Caco-2 (cell line): ENCODE data around the gene ACIN1. TPM values are rescaled to one million over a fixed set of nuclear protein-coding genes. Genes with fewer than 3 reads are reported as not detected.

ENCODE experiments used
- BruUV-seq: library from RNA; stranded (reverse); fragments of 400-500 nt; replicated peaks from 2 replicates; lab custom pipeline; 2021; lab: Mats Ljungman, UMichigan
- CTCF ChIA-PET: fragments of 300-600 bp; sonication (Branson Sonifier 250); formaldehyde crosslinking; loops from one replicate; lab custom pipeline; 2022; ENCODE audit warnings: antibody characterized with exemption; lab: Charles Lee
- POLR2A ChIA-PET: fragments of 300-600 bp; sonication (Branson Sonifier 250); formaldehyde crosslinking; loops from one replicate; lab custom pipeline; 2022; ENCODE audit warnings: antibody characterized with exemption; lab: Charles Lee
- DNase-seq, 2 experiments: peaks; one replicate each; pipeline versions ENCODE4 v3.0.0 to v3.0.0-alpha.2; 2020 to 2022
- H3K27me3 ChIP-seq: replicated peaks from 2 replicates; pipeline ENCODE4 v1.6.0; 2011; ENCODE audit warnings: low read length; ENCODE audit not compliant: control insufficient read depth, insufficient read depth
- H3K36me3 ChIP-seq: 2 replicates; pipeline ENCODE4 v1.5.1; 2011; ENCODE audit warnings: low read length; ENCODE audit not compliant: control insufficient read depth, insufficient read depth
- H3K4me1 ChIP-seq: fragments of 250-450 bp; sonication (Bioruptor Pico); 2 replicates; pipeline ENCODE4 v1.5.1; 2020; ENCODE audit warnings: mild to moderate bottlenecking
- H3K4me3 ChIP-seq: 2 replicates; pipeline ENCODE4 v1.5.1; 2011; ENCODE audit warnings: low read depth, mild to moderate bottlenecking, control low read depth, low read length
- H3K9me3 ChIP-seq: fragments of 250-450 bp; sonication (Bioruptor Pico); 2 replicates; pipeline ENCODE4 v1.5.1; 2020; ENCODE audit warnings: mild to moderate bottlenecking, moderate library complexity
- H3K27ac Mint-ChIP-seq: one replicate; pipeline ENCODE4 v1.8.0; 2022; ENCODE audit warnings: mixed read lengths; ENCODE audit not compliant: unreplicated experiment
- H3K27me3 Mint-ChIP-seq: one replicate; pipeline ENCODE4 v1.8.0; 2022; ENCODE audit warnings: mixed read lengths; ENCODE audit not compliant: insufficient read depth, unreplicated experiment
- H3K36me3 Mint-ChIP-seq: one replicate; pipeline ENCODE4 v1.8.0; 2022; ENCODE audit warnings: mild to moderate bottlenecking, mixed read lengths; ENCODE audit not compliant: insufficient read depth, unreplicated experiment
- H3K4me1 Mint-ChIP-seq: one replicate; pipeline ENCODE4 v1.8.0; 2022; ENCODE audit warnings: low read depth, mixed read lengths; ENCODE audit not compliant: unreplicated experiment
- H3K4me3 Mint-ChIP-seq: one replicate; pipeline ENCODE4 v1.8.0; 2022; ENCODE audit warnings: mild to moderate bottlenecking, moderate library complexity, mixed read lengths; ENCODE audit not compliant: unreplicated experiment
- H3K9me3 Mint-ChIP-seq: one replicate; pipeline ENCODE4 v1.8.0; 2022; ENCODE audit warnings: mixed read lengths; ENCODE audit not compliant: unreplicated experiment
- intact Hi-C: fragments of 100-400 bp; cut with micrococcal nuclease; formaldehyde crosslinking; loops from one replicate; pipeline ENCODE4 v1.10.0; 2022; ENCODE audit not compliant: unreplicated experiment
- total RNA-seq: library from RNA; stranded (reverse); gene quantifications from 2 replicates; pipeline ENCODE4 v1.2.3, GENCODE V29; 2022
- TF ChIP-seq, protein P1 (sequence below), 2 experiments: fragments of 200-600 bp in 1 of 2; IDR thresholded peaks; 1 replicate in 1 of 2; 2 replicates in 1 of 2; pipeline versions ENCODE4 v1.5.1 to v1.8.0; 2011 to 2022; ENCODE audit warnings: antibody characterized with exemption in 1 of 2, control low read depth in 1 of 2, inconsistent platforms in 1 of 2, low read depth in 1 of 2, low read length in 1 of 2, mild to moderate bottlenecking in 1 of 2, moderate library complexity in 1 of 2; ENCODE audit not compliant: insufficient read depth in 1 of 2, severe bottlenecking in 1 of 2, unreplicated experiment in 1 of 2

Gene ACIN1
- total RNA-seq, 1 experiment from 2014 or later: 193 TPM

DNA sequence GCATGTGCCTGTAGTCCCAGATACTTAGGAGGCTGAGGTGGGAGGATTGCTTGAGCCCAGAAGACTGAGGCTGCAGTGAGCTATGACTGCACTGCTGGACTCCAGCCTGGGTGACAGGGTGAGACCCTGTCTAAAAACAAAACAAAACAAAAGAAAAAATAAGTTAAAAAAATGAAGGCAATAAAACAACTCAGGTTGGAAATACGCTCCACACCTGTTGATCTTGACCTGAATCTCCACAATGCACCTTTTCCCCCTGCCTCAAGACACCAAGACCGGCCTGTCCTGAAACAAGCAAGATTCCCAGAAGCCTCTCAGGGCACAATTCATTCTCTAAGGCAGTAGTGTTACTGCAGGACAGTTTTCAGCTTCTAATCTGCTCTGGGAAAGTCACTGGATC is 44.9 kb upstream of the ACIN1 start:
- CTCF ChIA-PET: interaction anchor here (1.0 kb wide), 1 partner anchor 19 kb away, joined by 3 read pairs; no protein-coding TSS in a partner anchor
- no peaks in the 10 kb centered on the region; the same call in 1 of the 2 replicates for H3K4me1 ChIP-seq
- no peak for DNase-seq
- H3K27me3 ChIP-seq: no peaks in the 10 kb centered on the region
- H3K4me1 Mint-ChIP-seq: no peaks in the 10 kb centered on the region
- no peak overlapping the region for H3K27ac Mint-ChIP-seq
- no peaks in the 10 kb centered on the region for H3K9me3 ChIP-seq
- H3K9me3 Mint-ChIP-seq: no peaks in the 10 kb centered on the region
- BruUV-seq: no TSS peak
- H3K27me3 Mint-ChIP-seq: no peaks in the 10 kb centered on the region
- POLR2A ChIA-PET: no interaction called here
- no peak overlapping the region for H3K4me3 Mint-ChIP-seq
- H3K4me3 ChIP-seq: no peak overlapping the region
- TF ChIP-seq, protein P1, sequence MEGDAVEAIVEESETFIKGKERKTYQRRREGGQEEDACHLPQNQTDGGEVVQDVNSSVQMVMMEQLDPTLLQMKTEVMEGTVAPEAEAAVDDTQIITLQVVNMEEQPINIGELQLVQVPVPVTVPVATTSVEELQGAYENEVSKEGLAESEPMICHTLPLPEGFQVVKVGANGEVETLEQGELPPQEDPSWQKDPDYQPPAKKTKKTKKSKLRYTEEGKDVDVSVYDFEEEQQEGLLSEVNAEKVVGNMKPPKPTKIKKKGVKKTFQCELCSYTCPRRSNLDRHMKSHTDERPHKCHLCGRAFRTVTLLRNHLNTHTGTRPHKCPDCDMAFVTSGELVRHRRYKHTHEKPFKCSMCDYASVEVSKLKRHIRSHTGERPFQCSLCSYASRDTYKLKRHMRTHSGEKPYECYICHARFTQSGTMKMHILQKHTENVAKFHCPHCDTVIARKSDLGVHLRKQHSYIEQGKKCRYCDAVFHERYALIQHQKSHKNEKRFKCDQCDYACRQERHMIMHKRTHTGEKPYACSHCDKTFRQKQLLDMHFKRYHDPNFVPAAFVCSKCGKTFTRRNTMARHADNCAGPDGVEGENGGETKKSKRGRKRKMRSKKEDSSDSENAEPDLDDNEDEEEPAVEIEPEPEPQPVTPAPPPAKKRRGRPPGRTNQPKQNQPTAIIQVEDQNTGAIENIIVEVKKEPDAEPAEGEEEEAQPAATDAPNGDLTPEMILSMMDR (IDR thresholded peaks at IDR 0.05; ENCODE audit: insufficient read depth in 1 of 2, low read depth in 1 of 2, low read length in 1 of 2, severe bottlenecking in 1 of 2, unreplicated experiment in 1 of 2): no peak
- H3K36me3 Mint-ChIP-seq: no peaks in the 10 kb centered on the region
- H3K36me3 ChIP-seq: no peaks in the 10 kb centered on the region
- intact Hi-C loops: no loop called here

DNA sequence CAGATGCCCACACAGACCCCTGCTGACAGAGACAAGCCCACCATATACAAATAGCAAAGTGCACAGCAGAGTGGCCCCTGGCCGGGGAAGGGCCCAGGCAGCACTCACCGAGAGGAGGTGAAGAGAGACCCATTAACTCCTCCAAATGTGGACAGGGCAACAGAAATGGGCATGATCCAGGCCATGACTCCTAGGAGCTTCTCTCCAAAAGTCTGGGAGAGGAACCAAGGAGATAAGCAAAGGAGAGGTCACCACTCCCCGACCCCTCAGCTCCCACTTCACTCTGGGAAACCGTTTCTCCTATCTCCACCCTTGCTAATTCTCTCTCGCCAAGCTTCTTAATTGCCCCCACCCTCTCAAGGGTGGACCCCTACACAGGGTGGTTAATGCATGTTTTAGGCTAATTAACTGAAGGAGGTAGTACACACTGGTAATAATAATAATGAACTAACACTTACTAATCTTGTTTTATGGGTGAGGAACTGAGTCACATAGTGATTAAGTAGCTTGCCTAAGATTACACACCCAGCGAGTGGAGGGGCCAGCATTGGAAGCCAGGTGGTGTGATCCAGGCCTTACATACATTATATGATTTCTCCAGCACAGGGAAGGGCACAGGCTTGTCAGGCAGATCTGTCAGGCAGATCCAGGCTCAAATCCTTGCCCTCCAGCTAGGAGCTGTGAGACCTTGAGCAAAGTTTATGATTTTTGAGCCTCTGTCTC is 43.0 kb upstream of the ACIN1 start:
- no peak overlapping the region for H3K4me3 Mint-ChIP-seq

DNA sequence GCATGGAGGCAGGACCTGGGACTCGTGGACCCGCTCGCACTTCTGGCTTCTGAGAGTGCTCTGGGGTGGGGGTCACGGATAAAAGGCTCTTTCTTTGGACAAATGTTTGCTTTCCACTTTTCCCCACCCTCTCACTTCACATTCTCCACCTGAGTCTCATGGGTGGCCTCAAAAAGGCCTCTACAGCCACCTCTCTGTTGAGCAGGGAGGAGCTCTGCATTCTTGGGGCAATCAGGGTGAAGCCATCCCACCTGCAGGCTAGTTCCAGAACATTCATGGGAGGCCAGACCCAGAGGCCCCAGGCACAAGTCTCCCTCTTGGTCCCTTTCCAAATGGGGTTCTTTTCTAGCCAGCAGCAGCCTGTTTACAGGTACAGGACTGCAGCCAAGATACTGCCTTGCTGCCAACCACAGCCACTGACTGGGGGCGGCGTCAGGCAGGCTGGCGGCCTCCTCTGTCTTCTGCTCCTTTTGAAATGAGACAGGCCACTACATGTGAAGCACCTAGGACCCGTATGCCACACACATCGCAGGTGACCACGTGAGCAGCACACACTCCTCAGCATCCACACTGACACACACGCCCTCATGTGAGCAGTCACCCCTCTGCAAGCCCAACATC is 42.4 kb upstream of the ACIN1 start:
- H3K4me3 ChIP-seq: no peak overlapping the region
- Mint-ChIP-seq H3K36me3 (no peaks in the 10 kb centered on the region), H3K4me3 (no peak overlapping the region), H3K4me1 (no peaks in the 10 kb centered on the region), H3K27ac (no peak overlapping the region), H3K27me3 (no peaks in the 10 kb centered on the region), H3K9me3 (no peaks in the 10 kb centered on the region)
- DNase-seq: no peak
- POLR2A ChIA-PET: no interaction called here
- H3K27me3 ChIP-seq: no peaks in the 10 kb centered on the region
- H3K36me3 ChIP-seq: no peaks in the 10 kb centered on the region
- no peaks in the 10 kb centered on the region for H3K9me3 ChIP-seq
- CTCF ChIA-PET: no interaction called here
- TF ChIP-seq, protein P1 (IDR thresholded peaks at IDR 0.05; ENCODE audit: insufficient read depth in 1 of 2, low read depth in 1 of 2, low read length in 1 of 2, severe bottlenecking in 1 of 2, unreplicated experiment in 1 of 2): no peak
- intact Hi-C loops: no loop called here
- no peaks in the 10 kb centered on the region for H3K4me1 ChIP-seq
- no TSS peak for BruUV-seq

More for the DNA sequence above, 43.0 kb upstream of the ACIN1 start:
- Histone ChIP-seq H3K9me3 (no peaks in the 10 kb centered on the region), H3K4me3 (no peak overlapping the region), H3K27me3 (no peaks in the 10 kb centered on the region), H3K36me3 (no peaks in the 10 kb centered on the region), H3K4me1 (no peaks in the 10 kb centered on the region)
- TF ChIP-seq, protein P1 (IDR thresholded peaks at IDR 0.05; ENCODE audit: insufficient read depth in 1 of 2, low read depth in 1 of 2, low read length in 1 of 2, severe bottlenecking in 1 of 2, unreplicated experiment in 1 of 2): no peak
- H3K27me3 Mint-ChIP-seq: no peaks in the 10 kb centered on the region
- H3K36me3 Mint-ChIP-seq: no peaks in the 10 kb centered on the region
- H3K27ac Mint-ChIP-seq: no peak overlapping the region
- intact Hi-C loops: no loop called here
- no peaks in the 10 kb centered on the region for H3K4me1 Mint-ChIP-seq
- no TSS peak for BruUV-seq
- H3K9me3 Mint-ChIP-seq: no peaks in the 10 kb centered on the region
- POLR2A ChIA-PET: no interaction called here
- no peak for DNase-seq
- CTCF ChIA-PET: no interaction called here
